GM12873 (cell line): ENCODE results near the gene MEGF9.

Experiments
- TF ChIP-seq, protein P1 (sequence below): IDR thresholded peaks from 2 replicates; pipeline ENCODE4 v1.5.1; 2012; ENCODE audit warnings: low read depth, mild to moderate bottlenecking, moderate library complexity, low read length, control low read depth; ENCODE audit not compliant: insufficient read depth; ENCODE audit errors: missing control alignments

The MEGF9 gene

DNA sequence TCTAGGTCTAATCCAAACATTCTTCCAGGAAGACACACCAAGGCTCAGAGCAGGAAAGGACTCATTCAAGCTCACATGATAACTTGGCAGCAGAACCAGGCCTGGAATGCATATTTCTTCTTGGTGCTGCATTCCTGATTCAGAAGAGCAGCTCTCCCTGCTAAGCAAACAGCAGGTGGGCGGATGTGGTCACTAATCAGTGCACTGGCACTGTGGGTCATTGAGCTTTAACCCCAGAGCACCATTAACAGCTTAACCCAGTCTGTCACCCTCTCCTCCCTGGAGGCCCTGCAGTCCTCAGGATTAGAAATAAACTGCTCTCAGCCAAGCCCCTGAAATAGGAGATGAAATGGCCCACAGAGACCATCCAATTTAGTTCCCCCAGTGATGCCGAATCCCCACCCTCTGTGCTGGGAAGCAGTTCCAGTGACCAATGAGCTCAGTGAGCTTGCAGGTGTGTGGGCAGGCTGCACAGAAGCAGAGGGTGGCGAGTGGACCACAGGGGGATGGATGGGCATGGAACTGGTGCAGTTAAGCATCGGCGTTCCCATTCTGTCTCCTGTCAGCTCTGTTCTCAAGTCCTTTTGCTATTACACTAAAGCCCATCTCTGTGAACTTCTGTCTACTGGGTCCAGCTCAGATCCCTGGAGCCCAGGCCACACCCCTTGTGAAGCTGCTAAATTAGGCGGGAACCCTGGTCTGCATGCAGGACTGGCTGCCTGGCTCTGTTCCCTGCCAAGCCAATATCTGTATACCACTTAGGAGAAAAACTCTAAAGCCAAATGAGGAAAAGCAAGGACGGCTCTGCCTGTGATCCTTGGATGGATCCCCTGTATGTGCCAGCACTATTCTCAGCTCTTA is 16.6 kb upstream of the MEGF9 start:
- TF ChIP-seq, protein P1, sequence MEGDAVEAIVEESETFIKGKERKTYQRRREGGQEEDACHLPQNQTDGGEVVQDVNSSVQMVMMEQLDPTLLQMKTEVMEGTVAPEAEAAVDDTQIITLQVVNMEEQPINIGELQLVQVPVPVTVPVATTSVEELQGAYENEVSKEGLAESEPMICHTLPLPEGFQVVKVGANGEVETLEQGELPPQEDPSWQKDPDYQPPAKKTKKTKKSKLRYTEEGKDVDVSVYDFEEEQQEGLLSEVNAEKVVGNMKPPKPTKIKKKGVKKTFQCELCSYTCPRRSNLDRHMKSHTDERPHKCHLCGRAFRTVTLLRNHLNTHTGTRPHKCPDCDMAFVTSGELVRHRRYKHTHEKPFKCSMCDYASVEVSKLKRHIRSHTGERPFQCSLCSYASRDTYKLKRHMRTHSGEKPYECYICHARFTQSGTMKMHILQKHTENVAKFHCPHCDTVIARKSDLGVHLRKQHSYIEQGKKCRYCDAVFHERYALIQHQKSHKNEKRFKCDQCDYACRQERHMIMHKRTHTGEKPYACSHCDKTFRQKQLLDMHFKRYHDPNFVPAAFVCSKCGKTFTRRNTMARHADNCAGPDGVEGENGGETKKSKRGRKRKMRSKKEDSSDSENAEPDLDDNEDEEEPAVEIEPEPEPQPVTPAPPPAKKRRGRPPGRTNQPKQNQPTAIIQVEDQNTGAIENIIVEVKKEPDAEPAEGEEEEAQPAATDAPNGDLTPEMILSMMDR, result no peak

DNA sequence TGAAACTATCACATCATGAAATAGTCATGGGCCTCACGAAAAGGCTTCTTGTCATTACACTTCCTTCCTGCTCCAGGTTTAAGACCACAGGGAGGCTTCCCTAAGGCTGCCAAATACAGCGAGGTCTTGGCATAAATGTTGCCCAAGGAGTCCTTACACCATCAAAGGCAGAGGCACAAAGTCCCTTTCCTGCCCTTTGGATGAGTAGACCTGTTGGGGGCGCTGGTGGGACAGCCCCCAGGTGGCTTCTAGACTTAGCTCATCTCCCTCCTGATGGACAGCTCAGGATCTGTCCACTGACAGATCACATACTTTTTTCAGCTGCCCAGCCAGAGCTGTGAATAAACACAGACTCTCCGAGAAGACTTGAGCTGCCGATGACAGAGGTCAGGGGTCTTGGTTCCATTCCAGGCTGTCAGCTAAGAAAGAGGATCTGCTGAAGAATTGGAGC is 15.5 kb upstream of the MEGF9 start:
- TF ChIP-seq, protein P1, result peak; percentile 54

DNA sequence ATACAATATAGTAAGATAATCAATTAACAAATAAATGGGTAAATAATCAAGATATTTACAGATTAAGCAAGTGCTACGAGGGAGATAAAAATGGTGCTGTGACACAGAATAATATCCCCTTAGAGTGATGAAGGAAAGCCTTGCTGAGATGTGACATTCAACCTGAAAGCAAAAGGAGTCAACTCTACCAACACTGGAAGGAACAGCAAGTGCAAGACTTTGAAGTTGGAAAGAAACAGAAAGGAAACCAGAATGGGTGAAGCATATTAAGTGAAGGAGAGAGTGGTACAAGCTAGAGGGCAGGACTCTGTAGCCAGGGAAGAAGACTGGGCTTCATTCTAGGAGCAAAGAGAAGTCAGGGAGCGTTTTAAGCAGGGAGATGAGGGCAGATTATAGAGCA is 12.2 kb upstream of the MEGF9 start:
- TF ChIP-seq, protein P1, result no peak

DNA sequence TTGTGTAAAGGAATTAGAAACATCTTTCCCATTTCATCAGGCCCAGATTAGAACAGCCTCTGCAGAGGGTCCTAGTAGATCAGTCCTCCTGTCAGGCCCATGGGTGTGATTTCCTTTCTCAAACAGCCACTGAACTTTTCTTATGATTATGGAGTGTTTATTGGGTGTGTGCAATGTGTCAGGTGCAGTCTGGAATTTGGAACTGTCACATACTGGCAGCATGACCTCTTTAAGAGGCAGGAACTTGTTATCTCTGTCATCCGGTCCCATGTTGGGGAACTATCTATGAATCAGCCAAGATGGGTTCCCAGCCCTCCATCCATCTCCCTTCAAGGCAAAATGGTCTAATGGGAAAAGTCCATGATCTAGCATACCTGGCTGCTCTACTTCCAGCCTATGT is 11.6 kb upstream of the MEGF9 start:
- TF ChIP-seq, protein P1, result no peak

DNA sequence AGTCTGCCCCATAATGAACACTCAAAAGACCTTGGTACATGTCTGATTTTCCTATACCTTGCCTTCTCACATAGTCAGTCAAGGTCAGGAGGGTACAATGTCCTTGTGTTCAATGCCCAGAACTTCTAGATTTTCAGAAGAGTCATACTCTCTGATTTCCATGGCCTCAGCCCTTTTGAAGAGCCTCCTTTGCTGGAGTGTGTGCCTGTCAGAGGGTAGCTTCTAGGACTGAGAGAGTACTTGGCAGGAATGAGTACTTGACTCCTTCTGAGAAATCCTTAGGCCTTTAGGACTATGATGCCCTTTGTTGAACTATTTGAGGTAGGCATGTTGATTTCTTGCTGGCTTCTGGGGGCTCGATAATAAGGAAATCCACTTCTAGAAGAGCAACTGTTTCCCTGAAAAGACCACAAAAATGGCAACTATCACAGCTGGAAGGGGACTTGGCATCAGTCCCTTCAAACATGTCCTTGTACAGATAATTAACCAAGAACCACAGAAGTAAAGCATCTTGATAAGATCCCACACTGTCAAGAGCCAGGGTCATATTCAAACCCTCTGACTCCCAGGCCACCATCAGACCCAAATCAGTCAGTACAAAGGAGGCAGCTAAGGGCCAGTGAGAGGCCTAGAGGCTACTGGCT is 10.6 kb upstream of the MEGF9 start:
- TF ChIP-seq, protein P1, result no peak

DNA sequence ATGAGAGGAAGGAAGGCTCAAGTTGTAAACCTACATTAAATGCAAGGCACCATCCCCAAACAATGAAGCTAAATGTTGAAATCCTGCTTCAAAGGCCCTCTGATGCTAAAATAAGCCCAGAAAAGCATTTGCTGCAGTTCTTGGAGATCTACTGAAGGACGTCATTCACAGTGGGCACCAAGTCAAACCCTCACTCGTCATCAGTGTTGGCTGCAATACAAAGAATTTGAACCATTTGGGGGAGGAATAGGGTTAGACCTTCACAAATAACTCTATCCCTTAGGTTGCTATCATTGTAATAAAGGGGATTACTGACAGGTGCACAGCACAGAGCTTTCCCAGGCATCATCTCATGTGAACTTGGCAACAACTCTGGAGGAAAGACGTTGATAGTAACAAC is 9.3 kb upstream of the MEGF9 start:
- TF ChIP-seq, protein P1, result no peak

DNA sequence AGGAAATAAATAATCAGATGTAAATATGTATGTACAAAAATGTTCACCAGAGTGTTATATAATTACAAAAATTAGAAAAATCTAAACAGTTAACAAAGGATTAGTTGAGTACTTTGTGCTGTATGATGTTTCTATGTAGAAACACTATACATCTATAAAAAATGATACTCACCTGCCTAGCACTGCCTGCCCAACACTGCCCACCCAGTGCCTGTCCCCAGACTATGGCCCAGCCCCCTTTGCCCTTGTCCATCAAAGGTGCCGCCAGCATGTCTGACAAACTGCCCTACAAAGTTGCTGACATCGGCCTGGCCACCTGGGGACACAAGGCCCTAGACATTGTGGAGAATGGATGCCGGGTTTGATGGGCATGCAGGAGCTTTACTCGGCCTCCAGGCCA is 6.1 kb upstream of the MEGF9 start:
- TF ChIP-seq, protein P1, result no peak
